CD4-positive, alpha-beta T cell treated with Interferon gamma for 1 hour (primary cell): ENCODE data around the gene TMEM190.

Source experiments
- DNase-seq: peaks from one replicate; pipeline ENCODE4 v3.0.0-alpha.2; 2020

The TMEM190 gene

GRCh38 chr19:55352040-55352439 is 24.6 kb upstream of the TMEM190 start:
- DNase-seq = no peak

GRCh38 chr19:55352549-55353145 is 24.0 kb upstream of the TMEM190 start:
- no peak for DNase-seq

GRCh38 chr19:55353356-55353802 is 23.2 kb upstream of the TMEM190 start:
- no peak for DNase-seq

- peak; percentile 77 for DNase-seq
These were observed 22.6 kb upstream of the TMEM190 start for GRCh38 chr19:55353803-55354697.

- no peak for DNase-seq
These were observed 21.9 kb upstream of the TMEM190 start, which contains the start of gene COX6B2 for GRCh38 chr19:55354698-55355212. Gene COX6B2, minus strand, starts transcription at chr19:55354719. Its CDS starts 198 bp downstream, at chr19:55354521.

- DNase-seq = no peak
These were observed 21.3 kb upstream of the TMEM190 start for GRCh38 chr19:55355213-55355821.

GRCh38 chr19:55358493-55358892 is 18.1 kb upstream of the TMEM190 start:
- no peak for DNase-seq

GRCh38 chr19:55358943-55359908 is 17.4 kb upstream of the TMEM190 start:
- DNase-seq = no peak

- DNase-seq = no peak
These were observed 15.7 kb upstream of the TMEM190 start for GRCh38 chr19:55360902-55361301.

- DNase-seq = no peak
These were observed 14.2 kb upstream of the TMEM190 start for GRCh38 chr19:55362174-55362989.

- DNase-seq = no peak
These were observed 13.5 kb upstream of the TMEM190 start, which contains the start of gene GARIN5B for GRCh38 chr19:55362990-55363716. Gene GARIN5B, minus strand, starts transcription at chr19:55363260. Its CDS starts 194 bp downstream, at chr19:55363066.

GRCh38 chr19:55365245-55365644 is 11.4 kb upstream of the TMEM190 start:
- DNase-seq = no peak

GRCh38 chr19:55365964-55366363 is 10.7 kb upstream of the TMEM190 start:
- no peak for DNase-seq

GRCh38 chr19:55366790-55367189 is 9.8 kb upstream of the TMEM190 start:
- DNase-seq = no peak

GRCh38 chr19:55368106-55368505 is 8.5 kb upstream of the TMEM190 start:
- no peak for DNase-seq

- DNase-seq = no peak
These were observed 7.7 kb upstream of the TMEM190 start for GRCh38 chr19:55368701-55369563.

- no peak for DNase-seq
These were observed 6.8 kb upstream of the TMEM190 start for GRCh38 chr19:55369653-55370304.

GRCh38 chr19:55370305-55370988 is 6.2 kb upstream of the TMEM190 start, which contains the start of gene IL11:
Gene IL11, minus strand, starts transcription at chr19:55370463. Its CDS starts 153 bp downstream, at chr19:55370310.
- DNase-seq = no peak
